ENCODE data around the gene OTULINL.

GRCh38 chr5:14599476-14600127 is 18.0 kb downstream of the OTULINL start:
- TF ChIP-seq, protein P1, sequence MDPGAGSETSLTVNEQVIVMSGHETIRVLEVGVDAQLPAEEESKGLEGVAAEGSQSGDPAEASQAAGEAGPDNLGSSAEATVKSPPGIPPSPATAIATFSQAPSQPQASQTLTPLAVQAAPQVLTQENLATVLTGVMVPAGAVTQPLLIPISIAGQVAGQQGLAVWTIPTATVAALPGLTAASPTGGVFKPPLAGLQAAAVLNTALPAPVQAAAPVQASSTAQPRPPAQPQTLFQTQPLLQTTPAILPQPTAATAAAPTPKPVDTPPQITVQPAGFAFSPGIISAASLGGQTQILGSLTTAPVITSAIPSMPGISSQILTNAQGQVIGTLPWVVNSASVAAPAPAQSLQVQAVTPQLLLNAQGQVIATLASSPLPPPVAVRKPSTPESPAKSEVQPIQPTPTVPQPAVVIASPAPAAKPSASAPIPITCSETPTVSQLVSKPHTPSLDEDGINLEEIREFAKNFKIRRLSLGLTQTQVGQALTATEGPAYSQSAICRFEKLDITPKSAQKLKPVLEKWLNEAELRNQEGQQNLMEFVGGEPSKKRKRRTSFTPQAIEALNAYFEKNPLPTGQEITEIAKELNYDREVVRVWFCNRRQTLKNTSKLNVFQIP (CRISPR knock-in tag; IDR thresholded peaks at IDR 0.05; ENCODE audit: borderline replicate concordance, low read depth): no peak
- TF ChIP-seq ARNTL (CRISPR knock-in tag; IDR thresholded peaks at IDR 0.05; ENCODE audit: borderline replicate concordance, low read depth): no peak
- no peak for TF ChIP-seq ZC3H10 (CRISPR knock-in tag; IDR thresholded peaks at IDR 0.05)

Measured in SK-N-SH treated with all-trans-retinoic acid at 6 μM for 48 hours (cell line).